Gastrocnemius medialis (tissue), 4 donors: ENCODE measurements around the gene KANK2. TPM values are rescaled to one million over a fixed set of nuclear protein-coding genes. Genes with fewer than 3 reads are reported as not detected.

Source experiments
- ATAC-seq, 2 donors: fragments of 150-250 bp; one replicate each; pipeline ENCODE4 v1.9.1; 2016
- DNase-seq, 2 donors: peaks; one replicate each; pipeline ENCODE4 v3.0.0-alpha.2; 2019
- H3K27ac ChIP-seq, 4 donors: fragments of 200-600 bp; sonication (generic); 1 replicate in 1 of 4; 2 replicates in 3 of 4; pipeline ENCODE4 v1.5.1; 2016 to 2018; ENCODE audit warnings: mild to moderate bottlenecking in 2 of 4, moderate library complexity in 1 of 4
- H3K27me3 ChIP-seq, 3 donors: fragments of 200-600 bp; sonication (generic) in 2 of 3; 1 replicate in 1 of 3; 2 replicates in 2 of 3; pipeline versions ENCODE4 v1.5.1 to v1.6.0; 2016 to 2019; ENCODE audit warnings: mild to moderate bottlenecking in 1 of 3, moderate library complexity in 1 of 3
- H3K36me3 ChIP-seq, 2 donors: fragments of 200-600 bp; sonication (generic) in 1 of 2; one replicate each; pipeline ENCODE4 v1.5.1; 2017 to 2018
- H3K4me1 ChIP-seq, 2 donors: fragments of 200-600 bp; sonication (generic) in 1 of 2; one replicate each; pipeline ENCODE4 v1.5.1; 2016 to 2017; ENCODE audit warnings: mild to moderate bottlenecking in 2 of 2
- H3K4me3 ChIP-seq, 4 donors: fragments of 200-600 bp; sonication (generic) in 3 of 4; 1 replicate in 1 of 4; 2 replicates in 3 of 4; pipeline ENCODE4 v1.5.1; 2016 to 2019; ENCODE audit warnings: mild to moderate bottlenecking in 2 of 4
- H3K9me3 ChIP-seq, 3 donors: fragments of 200-600 bp; sonication (generic) in 2 of 3; 1 replicate in 1 of 3; 2 replicates in 2 of 3; pipeline ENCODE4 v1.5.1; 2016 to 2019
- CTCF ChIP-seq, 5 experiments: fragments of 450-650 bp in 3 of 5; fragments of 200-600 bp in 2 of 5; sonication (generic) in 2 of 5; IDR thresholded peaks in 4 of 5; conservative IDR thresholded peaks in 1 of 5; 1 replicate in 4 of 5; 2 replicates in 1 of 5; pipeline ENCODE4 v1.5.1; 2016 to 2019; ENCODE audit warnings: antibody characterized with exemption in 5 of 5, mild to moderate bottlenecking in 3 of 5, moderate library complexity in 3 of 5
- POLR2A ChIP-seq, 2 donors: fragments of 450-650 bp; IDR thresholded peaks; one replicate each; pipeline ENCODE4 v1.6.1; 2017; ENCODE audit warnings: antibody characterized with exemption in 2 of 2, mild to moderate bottlenecking in 2 of 2, moderate library complexity in 2 of 2
- in situ Hi-C, 4 donors: fragments of 200-750 bp; cut with MboI; loops; one replicate each; pipeline versions ENCODE4 v1.15.0 to v1.8.0; 2017; ENCODE audit warnings: low sequenced_read_pairs in 4 of 4
- intact Hi-C: fragments of 100-400 bp; cut with DNase I; formaldehyde crosslinking; loops from one replicate; pipeline ENCODE4 v1.15.1; 2023; ENCODE audit warnings: low total_unique reads
- total RNA-seq, 4 donors: library from RNA; depleted of rRNA; stranded (reverse); fragments of >200 nt; gene quantifications; one replicate each; pipeline versions ENCODE4 v1.1.0 to v1.2.3, GENCODE V29; 2016

KANK2 gene
- total RNA-seq, 4 donors from 2014 or later: 37.7 to 192 (median 149) TPM

DNA sequence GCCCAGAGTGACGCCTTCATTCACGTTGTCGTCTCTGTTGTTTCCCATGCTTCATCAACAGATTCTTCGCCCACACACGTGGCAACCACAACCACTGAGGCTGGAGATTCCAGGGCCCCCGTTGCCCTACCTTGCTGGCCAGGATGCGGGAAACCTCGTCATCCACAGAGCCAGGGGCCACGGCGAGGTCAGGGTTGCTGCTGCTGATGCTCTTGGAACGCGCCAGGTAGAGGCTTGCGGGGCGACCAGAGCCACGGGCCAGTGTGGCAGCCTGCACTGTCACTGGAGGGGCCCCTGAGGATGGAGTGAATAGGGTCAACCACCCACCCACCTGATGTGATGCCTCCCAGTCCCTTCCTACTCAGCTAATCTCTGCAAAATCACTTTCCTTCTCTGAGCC lies 35.7 kb upstream of the KANK2 start:
- no peaks in the 10 kb centered on the region for H3K4me1 ChIP-seq
- H3K27me3 ChIP-seq: no peaks in the 10 kb centered on the region
- intact Hi-C loops: no loop called here
- H3K27ac ChIP-seq: no peak overlapping the region
- H3K36me3 ChIP-seq: peaks cover 0 to 9% of the 10 kb centered on the region in 2 donors
- ATAC-seq (no peak), DNase-seq (no peak)
- TF ChIP-seq POLR2A (IDR thresholded peaks at IDR 0.05) (no peak), CTCF (IDR thresholded peaks at IDR 0.05 in 4 of 5, conservative IDR thresholded peaks at IDR 0.05 in 1 of 5) (no peak)
- in situ Hi-C loops: no loop called here
- H3K4me3 ChIP-seq: no peak overlapping the region
- H3K9me3 ChIP-seq: no peaks in the 10 kb centered on the region

DNA sequence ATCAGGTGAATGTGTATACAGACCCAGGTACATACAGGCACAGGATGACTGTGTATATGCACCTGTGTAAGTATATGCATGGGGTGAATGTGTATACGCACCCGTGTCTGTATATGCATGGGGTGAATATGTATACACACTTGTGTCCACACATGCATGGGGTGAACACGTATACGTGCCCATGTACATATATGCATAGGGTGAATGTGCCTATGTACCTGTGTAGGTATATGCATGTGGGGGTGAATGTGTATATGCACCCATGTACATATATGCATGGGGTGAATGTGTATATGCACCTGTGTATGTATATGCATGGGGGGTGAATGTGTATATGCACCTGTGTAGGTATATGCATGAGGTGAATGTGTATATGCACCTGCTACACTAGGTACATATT lies 35.2 kb upstream of the KANK2 start:
- no peak for TF ChIP-seq CTCF (IDR thresholded peaks at IDR 0.05 in 4 of 5, conservative IDR thresholded peaks at IDR 0.05 in 1 of 5)
- peaks cover 0 to 9% of the 10 kb centered on the region in 2 donors for H3K36me3 ChIP-seq
- no peak overlapping the region for H3K4me3 ChIP-seq
- H3K9me3 ChIP-seq: no peaks in the 10 kb centered on the region
- DNase-seq (no peak), ATAC-seq (no peak)
- H3K27ac ChIP-seq: no peak overlapping the region
- intact Hi-C loops (no loop called here), in situ Hi-C loops (no loop called here)
- H3K4me1 ChIP-seq: no peaks in the 10 kb centered on the region
- H3K27me3 ChIP-seq: no peaks in the 10 kb centered on the region

DNA sequence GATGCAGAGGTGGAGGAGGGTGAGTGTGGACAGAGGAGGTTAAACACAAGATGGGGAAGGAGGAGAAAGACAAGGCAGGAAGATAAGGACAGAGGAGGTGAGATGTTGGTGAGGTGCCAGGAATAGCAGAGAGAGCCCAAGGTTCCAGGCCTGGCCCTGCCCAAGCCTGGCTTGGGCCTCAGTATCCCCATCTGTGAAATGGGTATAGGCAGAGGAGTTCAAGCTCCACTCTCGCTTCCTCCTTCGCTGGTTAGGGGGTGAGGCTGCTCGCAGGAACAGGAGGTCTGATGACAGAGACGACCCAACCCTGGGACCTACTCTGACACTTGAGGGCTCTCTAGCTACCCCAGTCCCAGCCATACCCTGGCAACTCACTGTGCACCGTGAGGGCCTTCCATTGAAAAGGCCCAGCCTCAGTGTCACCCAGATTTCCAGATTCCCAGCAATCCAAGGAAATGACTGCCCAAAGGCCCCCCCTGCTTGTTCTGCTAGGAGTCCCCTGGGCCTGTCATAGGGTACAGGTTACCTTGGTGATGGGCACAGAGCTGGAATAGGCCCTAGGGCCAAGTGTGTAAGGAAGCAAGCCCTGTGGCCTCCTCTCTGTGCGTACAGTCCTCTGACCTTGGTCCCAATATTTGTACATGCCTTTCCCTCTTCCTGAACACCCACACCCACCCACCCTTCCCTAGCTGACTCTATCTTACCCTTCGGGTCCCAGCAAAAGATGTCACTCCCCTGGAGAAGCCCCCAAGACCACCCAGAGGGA lies 33.5 kb upstream of the KANK2 start:
- Histone ChIP-seq H3K27ac (no peak overlapping the region), H3K36me3 (peaks cover 0 to 4% of the 10 kb centered on the region in 2 donors), H3K27me3 (no peaks in the 10 kb centered on the region), H3K4me1 (no peaks in the 10 kb centered on the region), H3K4me3 (no peak overlapping the region), H3K9me3 (no peaks in the 10 kb centered on the region)
- no peak for ATAC-seq
- intact Hi-C loops (no loop called here), in situ Hi-C loops (no loop called here)
- no peak for DNase-seq
- TF ChIP-seq POLR2A (IDR thresholded peaks at IDR 0.05) (no peak), CTCF (IDR thresholded peaks at IDR 0.05 in 4 of 5, conservative IDR thresholded peaks at IDR 0.05 in 1 of 5) (no peak)

DNA sequence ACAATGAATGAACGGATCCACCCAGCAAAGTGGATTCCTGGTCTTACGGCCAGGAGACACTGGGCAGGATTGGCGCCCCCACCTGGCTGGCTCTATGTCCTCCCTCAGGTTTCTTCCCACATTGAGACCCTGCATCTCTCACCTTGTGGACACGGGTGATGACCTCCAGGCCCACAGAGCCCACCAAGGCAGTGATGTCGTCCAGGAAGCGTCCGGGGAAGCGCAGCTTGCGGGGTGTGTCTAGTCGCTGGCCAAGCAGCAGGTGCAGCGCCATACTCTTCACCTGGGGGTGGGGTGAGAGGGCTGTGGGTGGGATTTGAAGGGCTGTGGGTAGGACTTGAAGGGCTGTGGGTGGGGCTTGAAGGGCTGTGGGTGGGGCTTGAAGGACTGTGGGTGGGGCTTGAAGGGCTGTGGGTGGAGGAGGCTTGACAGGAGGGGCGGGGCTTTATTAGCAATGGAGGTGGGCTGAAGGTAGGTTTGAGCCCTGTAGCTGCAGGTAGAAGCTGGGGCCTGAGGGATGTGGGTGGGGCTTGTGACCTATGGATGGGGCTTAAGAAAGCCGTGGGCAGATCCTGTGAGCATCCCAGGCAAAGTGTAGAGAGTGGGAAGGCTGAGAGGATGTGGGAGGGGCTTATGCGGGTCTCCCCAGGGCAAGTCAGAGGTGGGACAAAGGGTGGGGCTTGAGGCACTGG lies 30.0 kb upstream of the KANK2 start:
- no peak overlapping the region for H3K4me3 ChIP-seq
- TF ChIP-seq POLR2A (IDR thresholded peaks at IDR 0.05): no peak
- no peak for TF ChIP-seq CTCF (IDR thresholded peaks at IDR 0.05 in 4 of 5, conservative IDR thresholded peaks at IDR 0.05 in 1 of 5)
- H3K27ac ChIP-seq: no peak overlapping the region
- H3K4me1 ChIP-seq: no peaks in the 10 kb centered on the region
- H3K27me3 ChIP-seq: no peaks in the 10 kb centered on the region
- intact Hi-C loops: no loop called here
- no peak for DNase-seq
- no peaks in the 10 kb centered on the region for H3K9me3 ChIP-seq
- in situ Hi-C loops: no loop called here
- H3K36me3 ChIP-seq: peaks cover 0 to 4% of the 10 kb centered on the region in 2 donors
- ATAC-seq: no peak
